H7 (cell line): ENCODE measurements around the gene POLD1. TPM values are rescaled to one million over a fixed set of nuclear protein-coding genes. Genes with fewer than 3 reads are reported as not detected.
"Not testable (repeated sequence)": the region's sequence is repeated elsewhere in the genome, so short reads cannot be mapped to it uniquely, and the experiment has no call there.

ENCODE experiments used
- DNase-seq: peaks from one replicate; pipeline ENCODE4 v3.0.0; 2012
- H3K27me3 ChIP-seq: 2 replicates; pipeline ENCODE4 v1.6.0; 2011; ENCODE audit warnings: mild to moderate bottlenecking, low read length; ENCODE audit not compliant: control insufficient read depth, insufficient read depth
- H3K36me3 ChIP-seq: replicated peaks from 2 replicates; pipeline ENCODE4 v1.5.1; 2011; ENCODE audit warnings: low read length; ENCODE audit not compliant: control insufficient read depth, insufficient read depth
- H3K4me3 ChIP-seq: 2 replicates; pipeline ENCODE4 v1.5.1; 2011; ENCODE audit warnings: low read depth, mild to moderate bottlenecking, control low read depth, low read length, moderate library complexity; ENCODE audit not compliant: insufficient read depth
- total RNA-seq: library from RNA; depleted of rRNA; stranded (reverse); fragments of >200 nt; shearing (Covaris generic); gene quantifications from 2 replicates; pipeline ENCODE4 v1.2.3, GENCODE V29; 2014

POLD1 gene
- total RNA-seq, 1 experiment from 2014 or later = 167 TPM

- Histone ChIP-seq H3K36me3 (peaks cover 24% of the 10 kb centered on the region), H3K4me3 (no peak overlapping the region), H3K27me3 (no peaks in the 10 kb centered on the region)
- DNase-seq = no peak
Measured at GRCh38 chr19:50378169-50378862, 5.8 kb upstream of the POLD1 start.

- Histone ChIP-seq H3K36me3 (peaks cover 24% of the 10 kb centered on the region), H3K27me3 (no peaks in the 10 kb centered on the region), H3K4me3 (no peak overlapping the region)
- no peak for DNase-seq
Measured at GRCh38 chr19:50378863-50379236, 5.3 kb upstream of the POLD1 start.

GRCh38 chr19:50379602-50380001 is 4.5 kb upstream of the POLD1 start:
- peaks cover 24% of the 10 kb centered on the region for H3K36me3 ChIP-seq
- H3K4me3 ChIP-seq = no peak overlapping the region
- no peaks in the 10 kb centered on the region for H3K27me3 ChIP-seq
- no peak for DNase-seq

DNA sequence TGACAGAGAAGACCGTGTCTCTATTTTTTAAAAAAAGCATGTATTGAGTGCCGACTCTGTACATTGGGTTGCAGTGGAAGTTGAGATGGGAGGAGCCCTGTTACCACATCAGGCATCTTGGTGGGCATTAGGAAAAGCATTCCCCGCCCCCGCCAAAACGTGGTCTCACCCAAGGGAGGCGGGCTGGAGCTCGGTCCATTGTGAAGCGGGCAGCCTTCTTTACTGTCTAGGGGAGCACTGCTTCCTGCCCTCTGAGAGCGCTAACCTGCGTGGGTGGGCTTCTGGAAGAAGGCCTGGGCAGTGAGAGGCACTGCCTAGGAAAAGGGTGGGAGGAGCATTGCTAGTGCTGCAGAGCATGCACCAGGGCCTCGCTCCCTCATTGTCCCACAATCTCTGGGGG is 4.0 kb upstream of the POLD1 start:
- Histone ChIP-seq H3K36me3 (peaks cover 24% of the 10 kb centered on the region), H3K27me3 (no peaks in the 10 kb centered on the region), H3K4me3 (no peak overlapping the region)
- no peak for DNase-seq

GRCh38 chr19:50380751-50381151 is 3.4 kb upstream of the POLD1 start:
- no peak for DNase-seq
- H3K27me3 ChIP-seq = no peaks in the 10 kb centered on the region
- peaks cover 24% of the 10 kb centered on the region for H3K36me3 ChIP-seq
- no peak overlapping the region for H3K4me3 ChIP-seq

DNA sequence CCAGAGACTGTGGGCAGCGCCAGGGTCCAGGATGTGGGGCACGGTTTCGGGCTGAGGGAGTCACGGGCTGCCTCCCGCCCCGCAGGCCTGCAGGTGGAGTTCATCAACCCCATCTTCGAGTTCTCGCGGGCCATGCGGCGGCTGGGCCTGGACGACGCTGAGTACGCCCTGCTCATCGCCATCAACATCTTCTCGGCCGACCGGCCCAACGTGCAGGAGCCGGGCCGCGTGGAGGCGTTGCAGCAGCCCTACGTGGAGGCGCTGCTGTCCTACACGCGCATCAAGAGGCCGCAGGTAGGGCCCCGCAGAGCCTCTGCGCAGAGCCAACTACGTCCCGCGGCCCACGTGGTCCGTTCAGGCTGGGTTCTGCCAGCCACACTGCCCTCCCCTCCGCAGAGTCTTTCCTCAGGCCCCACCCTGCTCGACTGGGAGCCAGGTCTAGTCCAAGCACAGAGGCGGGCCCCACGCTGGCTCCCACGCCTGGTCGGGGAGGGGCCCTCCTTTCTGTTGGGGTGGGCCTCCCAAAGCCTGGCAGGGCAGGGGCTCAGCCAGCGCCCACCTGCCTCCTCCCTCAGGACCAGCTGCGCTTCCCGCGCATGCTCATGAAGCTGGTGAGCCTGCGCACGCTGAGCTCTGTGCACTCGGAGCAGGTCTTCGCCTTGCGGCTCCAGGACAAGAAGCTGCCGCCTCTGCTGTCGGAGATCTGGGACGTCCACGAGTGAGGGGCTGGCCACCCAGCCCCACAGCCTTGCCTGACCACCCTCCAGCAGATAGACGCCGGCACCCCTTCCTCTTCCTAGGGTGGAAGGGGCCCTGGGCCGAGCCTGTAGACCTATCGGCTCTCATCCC is 2.0 kb upstream of the POLD1 start:
- Histone ChIP-seq H3K4me3 (no peak overlapping the region), H3K27me3 (no peaks in the 10 kb centered on the region), H3K36me3 (peaks cover 28% of the 10 kb centered on the region)
- DNase-seq = no peak

GRCh38 chr19:50383001-50383851 is 921 bp upstream of the POLD1 start:
- peak; percentile 73 for DNase-seq
- peaks cover 33% of the 10 kb centered on the region for H3K36me3 ChIP-seq
- H3K4me3 ChIP-seq = peak overlapping the region; percentile 58
- H3K27me3 ChIP-seq = no peaks in the 10 kb centered on the region

DNA sequence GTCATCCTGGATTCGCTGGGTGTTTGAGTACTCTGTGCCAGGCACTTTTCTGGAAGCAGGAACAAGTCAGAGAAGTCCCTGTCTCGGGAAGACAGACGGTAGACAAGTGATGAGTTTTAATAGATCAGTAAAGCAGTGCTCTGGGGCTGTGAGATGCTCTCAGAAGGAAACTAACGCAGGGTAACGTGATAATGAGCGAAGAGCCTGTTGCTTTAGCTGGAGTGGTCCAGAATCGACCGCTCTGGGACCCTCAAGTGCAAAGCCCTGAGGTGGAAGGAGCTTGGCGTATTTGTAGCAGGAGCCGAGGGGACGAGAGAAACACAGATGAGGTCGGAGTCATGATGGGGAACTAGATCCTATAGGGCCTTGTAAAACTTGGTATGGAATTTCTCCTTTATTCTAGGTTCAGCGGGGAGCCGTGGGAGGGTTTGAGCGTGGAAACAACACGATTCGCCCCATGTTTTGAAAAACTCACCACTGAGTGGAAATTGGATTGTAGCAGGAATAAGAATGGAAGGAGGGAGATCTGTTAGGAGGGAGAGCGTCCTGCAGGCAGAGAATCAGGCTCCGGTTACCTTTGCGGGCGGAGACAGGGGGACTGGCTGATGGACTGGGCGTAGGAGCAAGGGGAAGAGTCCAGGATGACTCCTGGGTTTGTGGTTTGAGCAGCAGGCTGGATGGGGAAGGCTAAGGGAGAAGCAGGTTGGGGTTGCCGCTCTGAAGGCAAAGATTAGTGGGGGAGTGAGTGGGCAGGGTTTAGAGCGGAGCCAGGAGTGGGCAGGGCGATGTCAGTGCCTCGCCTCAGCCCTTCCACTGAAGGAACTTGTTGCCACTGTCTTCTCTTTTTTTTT is 763 bp downstream of the POLD1 start:
- H3K36me3 ChIP-seq = peaks cover 19% of the 10 kb centered on the region
- peak overlapping the region; percentile 58 for H3K4me3 ChIP-seq
- peak; percentile 49 for DNase-seq
- H3K27me3 ChIP-seq = no peaks in the 10 kb centered on the region

- peak; percentile 19 for DNase-seq
- Histone ChIP-seq H3K27me3 (no peaks in the 10 kb centered on the region), H3K36me3 (peaks cover 11% of the 10 kb centered on the region), H3K4me3 (no peak overlapping the region)
Measured at GRCh38 chr19:50387176-50387867, 3.2 kb downstream of the POLD1 start.

DNA sequence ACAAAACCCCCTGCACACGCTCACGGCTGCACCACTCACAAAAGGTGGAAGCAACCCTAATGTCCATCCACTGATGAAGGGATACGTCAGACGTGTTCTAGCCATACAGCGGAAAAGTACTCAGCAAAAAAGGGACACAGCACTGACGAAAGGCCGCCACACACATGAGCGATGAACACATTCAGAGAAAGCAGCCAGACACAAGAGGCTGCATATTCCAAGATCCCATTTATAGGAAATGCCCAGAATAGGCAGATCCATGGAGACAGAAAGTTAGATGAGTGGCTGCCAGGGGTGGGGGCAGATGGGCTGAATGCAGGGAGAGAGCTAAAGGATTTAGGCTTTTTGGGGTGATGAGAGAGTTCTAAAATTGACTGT is 3.7 kb downstream of the POLD1 start:
- Histone ChIP-seq H3K36me3 (peaks cover 12% of the 10 kb centered on the region), H3K4me3 (no peak overlapping the region), H3K27me3 (no peaks in the 10 kb centered on the region)
- DNase-seq = no peak

DNA sequence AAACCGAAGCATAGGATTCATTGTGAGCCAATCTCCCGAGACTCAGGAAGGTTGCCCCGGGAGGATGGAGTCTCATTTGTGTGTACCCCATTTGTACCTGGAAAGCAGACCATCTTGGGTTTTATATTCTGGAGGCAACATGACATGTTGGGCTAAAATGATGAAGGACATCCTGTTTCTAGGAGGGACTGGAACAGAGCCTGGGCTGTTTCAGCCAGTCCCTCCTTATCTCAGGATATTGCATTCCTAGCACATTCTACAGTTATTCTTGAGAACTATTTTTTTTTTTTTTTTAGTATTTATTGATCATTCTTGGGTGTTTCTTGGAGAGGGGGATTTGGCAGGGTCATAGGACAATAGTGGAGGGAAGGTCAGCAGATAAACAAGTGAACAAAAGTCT is 6.1 kb downstream of the POLD1 start:
- not testable (repeated sequence) for DNase-seq, H3K27me3 ChIP-seq, H3K4me3 ChIP-seq
- peaks cover 12% of the 10 kb centered on the region for H3K36me3 ChIP-seq

DNA sequence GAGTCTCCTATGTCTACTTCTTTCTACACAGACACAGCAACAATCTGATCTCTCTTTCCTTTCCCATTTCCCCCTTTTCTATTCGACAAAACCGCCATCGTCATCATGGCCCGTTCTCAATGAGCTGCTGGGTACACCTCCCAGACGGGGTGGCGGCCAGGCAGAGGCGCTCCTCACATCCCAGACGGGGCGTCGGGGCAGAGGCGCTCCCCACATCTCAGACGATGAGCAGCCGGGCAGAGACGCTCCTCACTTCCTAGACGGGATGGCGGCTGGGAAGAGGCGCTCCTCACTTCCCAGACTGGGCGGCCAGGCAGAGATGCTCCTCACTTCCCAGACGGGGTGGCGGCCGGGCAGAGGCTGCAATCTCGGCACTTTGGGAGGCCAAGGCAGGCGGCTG is 6.8 kb downstream of the POLD1 start:
- DNase-seq, H3K27me3 ChIP-seq, H3K4me3 ChIP-seq: not testable (repeated sequence)
- H3K36me3 ChIP-seq = peaks cover 12% of the 10 kb centered on the region

- Histone ChIP-seq H3K4me3 (no peak overlapping the region), H3K36me3 (peaks cover 3% of the 10 kb centered on the region), H3K27me3 (no peaks in the 10 kb centered on the region)
- DNase-seq = peak; percentile 8
Measured at GRCh38 chr19:50392759-50393158, 8.6 kb downstream of the POLD1 start.
